Type B pancreatic cell (in vitro differentiated cells): ENCODE measurements around the gene FAM193A. TPM values are rescaled to one million over a fixed set of nuclear protein-coding genes. Genes with fewer than 3 reads are reported as not detected.
A peak's percentile ranks its signal among the peaks of the same experiment; 100 is the strongest.

Experiments used
- DNase-seq: peaks from one replicate; pipeline ENCODE4 v3.0.0; 2021; ENCODE audit warnings: mixed read lengths; ENCODE audit not compliant: unreplicated experiment; ENCODE audit errors: extremely low spot score
- H3K27ac Mint-ChIP-seq: 2 replicates; pipeline ENCODE4 v1.8.0; 2021; ENCODE audit warnings: mild to moderate bottlenecking, mixed read lengths
- H3K27me3 Mint-ChIP-seq: 2 replicates; pipeline ENCODE4 v1.8.0; 2021; ENCODE audit warnings: mixed read lengths
- H3K36me3 Mint-ChIP-seq: 2 replicates; pipeline ENCODE4 v1.8.0; 2021; ENCODE audit warnings: mixed read lengths
- H3K4me1 Mint-ChIP-seq: one replicate; pipeline ENCODE4 v1.8.0; 2021; ENCODE audit warnings: mixed read lengths; ENCODE audit not compliant: unreplicated experiment
- H3K4me3 Mint-ChIP-seq: 2 replicates; pipeline ENCODE4 v1.8.0; 2021; ENCODE audit warnings: mild to moderate bottlenecking, mixed read lengths
- H3K9me3 Mint-ChIP-seq: 2 replicates; pipeline ENCODE4 v1.8.0; 2021; ENCODE audit warnings: mixed read lengths
- total RNA-seq: library from RNA; stranded (reverse); gene quantifications from 2 replicates; pipeline ENCODE4 v1.2.1, GENCODE V29; 2021; ENCODE audit warnings: low replicate concordance
- TF ChIP-seq, protein P1 (sequence below): fragments of 200-600 bp; sonication (generic); conservative IDR thresholded peaks from 2 replicates; pipeline ENCODE4 v1.5.0; 2021; ENCODE audit warnings: antibody characterized with exemption, mild to moderate bottlenecking

Gene FAM193A
- total RNA-seq, 1 donor from 2014 or later = 37.1 TPM

- Mint-ChIP-seq H3K36me3 (peaks cover 30% of the 10 kb centered on the region), H3K27me3 (no peaks in the 10 kb centered on the region), H3K4me1 (no peaks in the 10 kb centered on the region), H3K4me3 (no peak overlapping the region), H3K9me3 (no peaks in the 10 kb centered on the region), H3K27ac (no peak overlapping the region)
- no peak for DNase-seq
- TF ChIP-seq, protein P1, sequence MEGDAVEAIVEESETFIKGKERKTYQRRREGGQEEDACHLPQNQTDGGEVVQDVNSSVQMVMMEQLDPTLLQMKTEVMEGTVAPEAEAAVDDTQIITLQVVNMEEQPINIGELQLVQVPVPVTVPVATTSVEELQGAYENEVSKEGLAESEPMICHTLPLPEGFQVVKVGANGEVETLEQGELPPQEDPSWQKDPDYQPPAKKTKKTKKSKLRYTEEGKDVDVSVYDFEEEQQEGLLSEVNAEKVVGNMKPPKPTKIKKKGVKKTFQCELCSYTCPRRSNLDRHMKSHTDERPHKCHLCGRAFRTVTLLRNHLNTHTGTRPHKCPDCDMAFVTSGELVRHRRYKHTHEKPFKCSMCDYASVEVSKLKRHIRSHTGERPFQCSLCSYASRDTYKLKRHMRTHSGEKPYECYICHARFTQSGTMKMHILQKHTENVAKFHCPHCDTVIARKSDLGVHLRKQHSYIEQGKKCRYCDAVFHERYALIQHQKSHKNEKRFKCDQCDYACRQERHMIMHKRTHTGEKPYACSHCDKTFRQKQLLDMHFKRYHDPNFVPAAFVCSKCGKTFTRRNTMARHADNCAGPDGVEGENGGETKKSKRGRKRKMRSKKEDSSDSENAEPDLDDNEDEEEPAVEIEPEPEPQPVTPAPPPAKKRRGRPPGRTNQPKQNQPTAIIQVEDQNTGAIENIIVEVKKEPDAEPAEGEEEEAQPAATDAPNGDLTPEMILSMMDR = no peak
These were observed 166.3 kb downstream of the FAM193A start for GRCh38 chr4:2702770-2703169.

DNA sequence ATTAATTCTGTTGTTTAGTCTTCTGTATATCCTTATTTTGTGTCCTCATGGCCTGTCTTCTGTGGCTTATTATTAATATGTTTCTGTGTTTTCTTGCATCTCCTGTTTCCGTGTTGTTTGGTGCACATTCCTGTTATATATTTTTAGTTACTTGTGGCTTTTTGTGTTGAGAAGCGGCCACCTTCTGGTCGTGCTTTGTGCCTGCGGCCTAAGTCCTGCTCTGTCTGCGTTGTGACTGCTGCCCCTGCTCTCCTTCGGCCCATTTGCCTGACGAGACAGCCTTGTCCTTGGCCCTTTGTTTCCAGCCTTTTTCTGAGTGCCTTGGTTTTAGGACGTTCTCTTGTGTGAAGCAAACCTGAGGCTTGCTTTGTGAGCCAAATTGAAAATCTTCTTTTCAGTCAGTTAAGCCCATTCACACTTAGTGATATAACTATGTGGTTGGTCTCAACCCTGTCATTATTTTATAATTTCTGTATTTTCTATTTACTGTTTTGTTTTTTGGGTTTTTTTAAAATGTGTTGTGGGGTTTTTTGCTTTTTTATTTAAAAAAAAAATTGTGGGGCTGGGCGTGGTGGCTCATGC lies 175.9 kb downstream of the FAM193A start:
- peaks cover 11% of the 10 kb centered on the region for H3K4me1 Mint-ChIP-seq
- no peaks in the 10 kb centered on the region for H3K9me3 Mint-ChIP-seq
- H3K4me3 Mint-ChIP-seq = no peak overlapping the region
- TF ChIP-seq, protein P1 = peak; percentile 65
- DNase-seq = no peak
- peaks cover 25% of the 10 kb centered on the region for H3K36me3 Mint-ChIP-seq
- H3K27ac Mint-ChIP-seq = no peak overlapping the region
- no peaks in the 10 kb centered on the region for H3K27me3 Mint-ChIP-seq

- TF ChIP-seq, protein P1 = no peak
- Mint-ChIP-seq H3K27me3 (no peaks in the 10 kb centered on the region), H3K4me3 (no peak overlapping the region), H3K4me1 (peaks cover 11% of the 10 kb centered on the region), H3K27ac (peak overlapping the region; percentile 49), H3K36me3 (peaks cover 30% of the 10 kb centered on the region), H3K9me3 (no peaks in the 10 kb centered on the region)
- no peak for DNase-seq
These were observed 176.9 kb downstream of the FAM193A start for GRCh38 chr4:2713337-2713736.

GRCh38 chr4:2714061-2714770 lies 177.8 kb downstream of the FAM193A start:
- Mint-ChIP-seq H3K4me3 (no peak overlapping the region), H3K4me1 (peaks cover 11% of the 10 kb centered on the region), H3K9me3 (no peaks in the 10 kb centered on the region), H3K27ac (no peak overlapping the region), H3K36me3 (peaks cover 30% of the 10 kb centered on the region), H3K27me3 (no peaks in the 10 kb centered on the region)
- TF ChIP-seq, protein P1 = no peak
- DNase-seq = no peak

DNA sequence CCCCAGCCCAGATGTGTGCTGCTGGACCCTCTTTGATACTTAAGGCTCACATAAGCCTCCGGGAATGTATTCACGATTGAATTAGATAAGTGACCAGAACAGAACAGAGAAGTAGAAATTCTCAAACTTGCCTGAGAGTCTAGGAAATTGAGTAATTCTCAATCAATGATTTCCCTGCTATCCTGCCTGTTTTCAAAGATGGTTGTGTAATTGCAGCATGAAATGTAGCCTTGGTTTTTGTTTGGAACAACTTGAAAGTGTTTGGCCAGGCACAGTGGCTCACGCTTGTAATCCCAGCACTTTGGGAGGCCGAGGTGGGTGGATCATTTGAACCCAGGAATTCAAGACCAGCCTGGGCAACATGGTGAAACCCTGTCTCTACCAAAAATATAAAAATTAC lies 178.5 kb downstream of the FAM193A start:
- Mint-ChIP-seq H3K27me3 (no peaks in the 10 kb centered on the region), H3K9me3 (no peaks in the 10 kb centered on the region), H3K4me3 (no peak overlapping the region), H3K27ac (no peak overlapping the region), H3K36me3 (peaks cover 30% of the 10 kb centered on the region), H3K4me1 (peaks cover 11% of the 10 kb centered on the region)
- TF ChIP-seq, protein P1 = no peak
- no peak for DNase-seq
